T-helper 1 cell treated with Interleukin-12 subunit alpha and Interleukin-12 subunit beta and Interleukin-4 antibody, amounts not matched to agents 30 μg/mL and 1 μg/mL, for 36 hours (primary cell): ENCODE results near the gene IFIT1B.
A peak's percentile ranks its signal among the peaks of the same experiment; 100 is the strongest.
"Not testable (repeated sequence)": the region's sequence is repeated elsewhere in the genome, so short reads cannot be mapped to it uniquely, and the experiment has no call there.

Experiments used
- H3K27ac Mint-ChIP-seq: one replicate; pipeline ENCODE4 v1.8.0; 2021; ENCODE audit warnings: mild to moderate bottlenecking, mixed read lengths
- H3K27me3 Mint-ChIP-seq: one replicate; pipeline ENCODE4 v1.8.0; 2021; ENCODE audit warnings: low read depth, mixed read lengths
- H3K36me3 Mint-ChIP-seq: one replicate; pipeline ENCODE4 v1.8.0; 2021; ENCODE audit warnings: low read depth, mixed read lengths
- H3K4me1 Mint-ChIP-seq: one replicate; pipeline ENCODE4 v1.8.0; 2021; ENCODE audit warnings: low read depth, mixed read lengths
- H3K4me3 Mint-ChIP-seq: one replicate; pipeline ENCODE4 v1.8.0; 2021; ENCODE audit warnings: mild to moderate bottlenecking, moderate library complexity, mixed read lengths
- H3K9me3 Mint-ChIP-seq: one replicate; pipeline ENCODE4 v1.8.0; 2021; ENCODE audit warnings: mixed read lengths

The IFIT1B gene

GRCh38 chr10:89384474-89385340 lies 6.9 kb downstream of the IFIT1B start:
- no peak overlapping the region for H3K4me3 Mint-ChIP-seq
- H3K27ac Mint-ChIP-seq: no peak overlapping the region
- no peaks in the 10 kb centered on the region for H3K4me1 Mint-ChIP-seq
- no peaks in the 10 kb centered on the region for H3K9me3 Mint-ChIP-seq
- H3K36me3 Mint-ChIP-seq: no peaks in the 10 kb centered on the region
- H3K27me3 Mint-ChIP-seq: peaks cover 49% of the 10 kb centered on the region

DNA sequence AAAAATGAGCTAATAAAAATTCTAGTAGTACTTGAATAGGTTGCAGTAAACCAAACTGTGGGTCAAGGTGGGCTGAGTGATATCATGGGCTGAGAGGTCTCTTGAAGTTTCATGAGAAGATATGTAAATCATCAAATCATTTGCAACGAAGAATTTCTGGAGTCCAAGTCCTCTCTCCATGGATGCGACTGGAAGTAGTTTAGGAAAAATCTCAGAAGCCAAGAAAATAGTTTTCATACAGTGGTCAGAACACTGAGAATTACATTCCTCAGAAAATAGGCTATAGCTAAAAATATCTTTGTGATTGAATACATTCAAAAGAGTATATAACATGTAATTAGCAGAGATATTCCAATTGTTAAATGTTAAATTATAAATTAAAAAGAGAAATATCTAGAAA lies 10.9 kb downstream of the IFIT1B start:
- H3K27ac Mint-ChIP-seq: no peak overlapping the region
- H3K4me1 Mint-ChIP-seq: peaks cover 16% of the 10 kb centered on the region
- H3K27me3 Mint-ChIP-seq: peaks cover 33% of the 10 kb centered on the region
- no peak overlapping the region for H3K4me3 Mint-ChIP-seq
- H3K9me3 Mint-ChIP-seq: no peaks in the 10 kb centered on the region
- H3K36me3 Mint-ChIP-seq: no peaks in the 10 kb centered on the region

GRCh38 chr10:89389254-89389653 lies 11.4 kb downstream of the IFIT1B start:
- H3K4me3 Mint-ChIP-seq: no peak overlapping the region
- no peak overlapping the region for H3K27ac Mint-ChIP-seq
- H3K36me3 Mint-ChIP-seq: no peaks in the 10 kb centered on the region
- no peaks in the 10 kb centered on the region for H3K9me3 Mint-ChIP-seq
- H3K4me1 Mint-ChIP-seq: peaks cover 18% of the 10 kb centered on the region
- peaks cover 28% of the 10 kb centered on the region for H3K27me3 Mint-ChIP-seq

DNA sequence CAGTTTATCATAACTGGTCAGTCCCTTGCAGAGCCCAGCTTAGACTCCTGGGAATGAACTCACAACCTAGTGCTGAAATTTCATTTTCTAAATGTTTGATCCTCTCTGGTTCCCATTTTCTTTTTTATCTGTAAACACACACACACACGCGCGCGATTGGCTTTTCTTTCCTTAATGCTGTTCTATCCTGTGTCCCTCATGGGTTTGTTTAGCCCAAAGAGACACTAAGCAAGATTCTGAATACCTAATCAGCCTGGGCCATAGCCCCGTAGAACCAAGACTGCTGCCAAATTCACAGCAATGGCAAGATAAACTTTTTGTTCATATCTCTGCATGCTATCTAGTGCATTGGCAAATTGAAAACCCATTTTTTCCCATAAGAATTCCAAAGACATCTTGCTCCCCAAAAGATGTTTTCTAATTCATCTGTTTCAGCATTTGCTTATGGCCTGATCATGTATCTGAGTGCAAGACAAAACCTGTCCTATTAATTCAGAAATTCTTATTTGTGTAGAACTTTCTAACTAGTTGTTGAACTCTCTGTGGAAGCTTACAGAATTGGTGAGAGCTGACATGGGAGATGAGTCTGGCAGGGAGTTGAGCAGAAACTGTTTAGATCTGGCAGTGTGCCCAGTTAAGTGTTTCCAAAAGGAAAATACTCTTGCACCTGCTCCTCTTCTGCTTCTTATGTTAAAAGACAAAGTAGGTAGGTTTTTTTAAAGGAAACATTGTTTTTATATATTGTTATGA lies 12.8 kb downstream of the IFIT1B start:
- H3K36me3 Mint-ChIP-seq: peaks cover 4% of the 10 kb centered on the region
- no peak overlapping the region for H3K27ac Mint-ChIP-seq
- no peak overlapping the region for H3K4me3 Mint-ChIP-seq
- no peaks in the 10 kb centered on the region for H3K9me3 Mint-ChIP-seq
- H3K4me1 Mint-ChIP-seq: peaks cover 22% of the 10 kb centered on the region
- peaks cover 15% of the 10 kb centered on the region for H3K27me3 Mint-ChIP-seq

GRCh38 chr10:89391226-89391576 lies 13.3 kb downstream of the IFIT1B start:
- H3K4me3 Mint-ChIP-seq, H3K27ac Mint-ChIP-seq, H3K9me3 Mint-ChIP-seq, H3K36me3 Mint-ChIP-seq: not testable (repeated sequence)
- H3K27me3 Mint-ChIP-seq: peaks cover 12% of the 10 kb centered on the region
- peaks cover 22% of the 10 kb centered on the region for H3K4me1 Mint-ChIP-seq

DNA sequence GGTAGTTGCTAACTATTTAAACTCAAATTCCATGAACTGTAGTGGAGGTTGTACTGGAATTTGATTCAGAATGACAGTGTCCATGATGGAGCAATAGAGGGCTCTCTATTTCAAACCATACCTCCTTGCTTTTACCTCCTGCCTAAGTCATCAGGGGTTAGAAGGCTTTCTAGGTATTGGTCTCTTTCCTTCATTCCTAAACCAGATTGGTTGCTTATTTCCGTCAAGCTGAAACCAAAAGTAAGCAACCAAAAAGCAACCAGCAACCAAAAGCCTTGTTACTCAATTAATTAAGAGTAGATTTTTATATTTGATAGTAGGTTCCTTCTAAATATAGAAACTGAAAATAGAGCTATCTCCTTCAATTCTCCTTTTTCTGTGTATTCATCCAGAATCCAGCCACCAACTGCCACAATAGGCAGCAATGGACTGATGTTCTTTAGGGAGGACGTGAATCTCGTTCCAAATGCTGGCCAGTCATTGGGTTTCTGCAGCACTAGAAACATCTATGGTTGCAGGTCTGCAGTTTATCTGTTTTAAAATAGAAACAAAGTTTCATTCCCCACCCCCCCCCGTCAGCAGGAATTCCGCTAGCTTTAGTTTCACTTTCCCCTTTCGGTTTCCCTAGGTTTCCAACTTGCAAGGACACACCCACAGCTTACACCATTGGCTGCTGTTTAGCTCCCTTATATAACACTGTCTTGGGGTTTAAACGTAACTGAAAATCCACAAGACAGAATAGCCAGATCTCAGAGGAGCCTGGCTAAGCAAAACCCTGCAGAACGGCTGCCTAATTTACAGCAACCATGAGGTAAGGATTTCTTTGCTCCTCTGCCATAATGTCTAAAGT lies 14.3 kb downstream of the IFIT1B start, which contains the start of gene IFIT1:
TSS of gene IFIT1 (plus strand) at position 717 of the 850 bp plus-strand sequence. CDS start at position 807, 90 bp downstream.
- peak within 1 kb of the TSS; percentile 85 for H3K4me3 Mint-ChIP-seq

GRCh38 chr10:89392974-89393373 lies 15.1 kb downstream of the IFIT1B start:
- Mint-ChIP-seq H3K4me3 (peak overlapping the region; percentile 85), H3K9me3 (no peaks in the 10 kb centered on the region), H3K36me3 (peaks cover 9% of the 10 kb centered on the region), H3K27ac (peak overlapping the region; percentile 92), H3K27me3 (peaks cover 4% of the 10 kb centered on the region), H3K4me1 (peaks cover 23% of the 10 kb centered on the region)

More for the DNA sequence above, 14.3 kb downstream of the IFIT1B start, which contains the start of gene IFIT1:
- Mint-ChIP-seq H3K4me1 (peaks cover 23% of the 10 kb centered on the region), H3K27ac (peak within 1 kb of the TSS; percentile 92), H3K36me3 (peaks cover 7% of the 10 kb centered on the region), H3K27me3 (peaks cover 4% of the 10 kb centered on the region), H3K9me3 (no peaks in the 10 kb centered on the region)

DNA sequence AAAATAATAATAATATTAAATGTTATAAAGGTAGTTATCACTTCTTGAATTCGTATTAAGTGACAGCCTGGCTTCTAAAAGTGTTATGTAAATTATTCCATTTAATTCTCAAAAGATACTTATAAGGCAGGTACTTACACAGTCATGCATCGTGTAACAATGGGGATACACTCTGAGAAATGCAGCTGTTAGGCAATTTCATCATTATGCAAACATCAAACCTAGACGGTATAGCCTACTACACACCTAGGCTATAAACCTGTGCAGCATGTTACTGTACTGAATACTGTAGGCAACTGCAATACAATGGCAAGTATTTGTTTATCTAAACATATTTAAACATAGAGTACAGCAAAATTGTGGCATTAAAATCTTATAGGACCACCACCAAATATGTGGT lies 16.0 kb downstream of the IFIT1B start:
- Mint-ChIP-seq H3K36me3 (peaks cover 9% of the 10 kb centered on the region), H3K4me1 (peaks cover 23% of the 10 kb centered on the region)

GRCh38 chr10:89395141-89395540 lies 17.3 kb downstream of the IFIT1B start:
- Mint-ChIP-seq H3K27ac (no peak overlapping the region), H3K27me3 (no peaks in the 10 kb centered on the region), H3K4me3 (peak overlapping the region; percentile 12), H3K36me3 (peaks cover 14% of the 10 kb centered on the region), H3K9me3 (no peaks in the 10 kb centered on the region), H3K4me1 (peaks cover 23% of the 10 kb centered on the region)

More for the DNA sequence above, 16.0 kb downstream of the IFIT1B start:
- Mint-ChIP-seq H3K27me3 (no peaks in the 10 kb centered on the region), H3K27ac (no peak overlapping the region), H3K9me3 (no peaks in the 10 kb centered on the region), H3K4me3 (no peak overlapping the region)

DNA sequence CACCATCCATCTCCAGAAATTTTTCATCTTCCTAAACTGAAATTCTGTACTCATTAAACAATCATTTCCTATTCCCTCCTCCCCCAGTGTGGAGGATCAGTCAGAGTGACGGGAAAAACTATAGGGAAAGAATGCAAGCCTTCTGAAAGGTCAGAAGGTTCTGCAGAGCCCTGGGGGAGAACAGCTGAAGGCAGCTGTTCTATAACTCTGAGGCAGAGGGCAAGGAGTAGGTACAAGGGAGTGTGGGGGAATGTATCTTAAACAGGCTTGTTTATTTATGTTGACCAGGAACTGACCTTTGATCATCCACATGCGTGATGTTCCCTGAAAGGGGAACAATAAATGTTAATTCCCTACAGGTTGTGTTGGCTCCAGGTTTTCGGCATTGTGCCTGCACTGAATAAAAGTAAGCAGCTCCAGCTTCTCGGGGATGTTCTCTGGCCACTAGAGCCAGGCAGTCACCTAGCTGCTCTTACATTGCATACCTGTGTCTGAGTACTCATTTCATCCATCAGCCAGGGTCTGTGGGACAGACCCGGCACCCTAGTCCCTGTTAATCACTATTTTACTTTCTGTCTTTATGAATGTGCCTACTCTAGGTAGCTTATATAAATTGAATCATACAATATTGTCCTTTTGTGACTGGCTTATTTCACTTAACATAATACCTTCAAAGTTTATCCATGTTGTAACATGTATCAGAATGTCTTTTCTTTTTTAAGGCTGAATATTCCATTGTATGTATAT lies 20.3 kb downstream of the IFIT1B start:
- Mint-ChIP-seq H3K4me1 (peaks cover 10% of the 10 kb centered on the region), H3K4me3 (no peak overlapping the region), H3K27me3 (no peaks in the 10 kb centered on the region), H3K27ac (no peak overlapping the region), H3K9me3 (no peaks in the 10 kb centered on the region), H3K36me3 (peaks cover 25% of the 10 kb centered on the region)

DNA sequence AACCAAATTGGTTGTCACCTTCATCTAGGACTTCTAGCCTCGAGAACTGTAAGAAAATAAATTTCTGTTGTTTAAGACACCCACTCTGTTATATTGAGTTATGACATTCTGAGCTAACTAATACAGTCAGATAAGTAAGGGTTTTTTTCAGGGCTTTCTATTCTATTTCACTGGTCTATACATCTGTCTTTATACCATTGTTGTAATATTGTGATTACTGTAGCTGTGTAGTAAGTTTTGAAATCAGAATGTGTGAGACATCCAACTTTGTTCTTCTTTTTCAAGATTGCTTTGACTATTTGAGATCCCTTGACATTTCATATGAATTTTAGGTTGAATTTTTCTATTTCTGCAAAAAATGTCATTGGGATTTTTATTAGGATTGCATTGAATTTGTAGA lies 22.1 kb downstream of the IFIT1B start:
- Mint-ChIP-seq H3K27me3 (no peaks in the 10 kb centered on the region), H3K36me3 (peaks cover 32% of the 10 kb centered on the region), H3K4me1 (peaks cover 5% of the 10 kb centered on the region), H3K4me3 (no peak overlapping the region), H3K9me3 (no peaks in the 10 kb centered on the region), H3K27ac (no peak overlapping the region)

DNA sequence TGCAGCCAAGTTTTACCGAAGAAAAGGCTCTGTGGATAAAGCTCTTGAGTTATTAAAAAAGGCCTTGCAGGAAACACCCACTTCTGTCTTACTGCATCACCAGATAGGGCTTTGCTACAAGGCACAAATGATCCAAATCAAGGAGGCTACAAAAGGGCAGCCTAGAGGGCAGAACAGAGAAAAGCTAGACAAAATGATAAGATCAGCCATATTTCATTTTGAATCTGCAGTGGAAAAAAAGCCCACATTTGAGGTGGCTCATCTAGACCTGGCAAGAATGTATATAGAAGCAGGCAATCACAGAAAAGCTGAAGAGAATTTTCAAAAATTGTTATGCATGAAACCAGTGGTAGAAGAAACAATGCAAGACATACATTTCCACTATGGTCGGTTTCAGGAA lies 25.2 kb downstream of the IFIT1B start:
- H3K36me3 Mint-ChIP-seq: peaks cover 28% of the 10 kb centered on the region
- H3K27me3 Mint-ChIP-seq: no peaks in the 10 kb centered on the region
- H3K4me1 Mint-ChIP-seq: no peaks in the 10 kb centered on the region
- no peak overlapping the region for H3K4me3 Mint-ChIP-seq
- no peaks in the 10 kb centered on the region for H3K9me3 Mint-ChIP-seq
- H3K27ac Mint-ChIP-seq: no peak overlapping the region

- no peak overlapping the region for H3K4me3 Mint-ChIP-seq
- H3K27ac Mint-ChIP-seq: no peak overlapping the region
- peaks cover 36% of the 10 kb centered on the region for H3K36me3 Mint-ChIP-seq
- H3K9me3 Mint-ChIP-seq: peaks cover 4% of the 10 kb centered on the region
- H3K4me1 Mint-ChIP-seq: no peaks in the 10 kb centered on the region
- H3K27me3 Mint-ChIP-seq: no peaks in the 10 kb centered on the region
Observed at GRCh38 chr10:89404104-89405047, 26.5 kb downstream of the IFIT1B start.
